ENCODE measurements around the gene ARID1B.

DNA sequence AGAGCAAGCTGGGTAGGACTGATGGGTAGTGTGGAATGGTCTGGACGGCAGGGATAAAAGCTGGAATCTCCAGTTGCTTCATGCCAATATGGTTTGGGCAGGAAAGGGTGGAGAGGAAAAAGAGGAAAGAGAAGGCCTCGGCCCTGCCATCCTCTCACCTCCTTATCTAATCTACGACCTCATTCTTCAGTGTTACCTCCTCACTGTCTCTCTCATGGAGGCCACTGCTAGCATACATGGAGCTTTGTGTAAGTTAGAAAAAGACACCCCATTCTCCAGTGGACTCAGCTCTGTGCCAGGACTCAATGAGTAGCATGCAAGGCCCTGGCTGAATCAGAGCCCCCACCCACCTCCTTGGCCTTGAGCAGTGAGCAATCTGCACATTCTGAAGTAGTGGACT lies 6.1 kb upstream of the ARID1B start:
- TF ChIP-seq, protein P1, sequence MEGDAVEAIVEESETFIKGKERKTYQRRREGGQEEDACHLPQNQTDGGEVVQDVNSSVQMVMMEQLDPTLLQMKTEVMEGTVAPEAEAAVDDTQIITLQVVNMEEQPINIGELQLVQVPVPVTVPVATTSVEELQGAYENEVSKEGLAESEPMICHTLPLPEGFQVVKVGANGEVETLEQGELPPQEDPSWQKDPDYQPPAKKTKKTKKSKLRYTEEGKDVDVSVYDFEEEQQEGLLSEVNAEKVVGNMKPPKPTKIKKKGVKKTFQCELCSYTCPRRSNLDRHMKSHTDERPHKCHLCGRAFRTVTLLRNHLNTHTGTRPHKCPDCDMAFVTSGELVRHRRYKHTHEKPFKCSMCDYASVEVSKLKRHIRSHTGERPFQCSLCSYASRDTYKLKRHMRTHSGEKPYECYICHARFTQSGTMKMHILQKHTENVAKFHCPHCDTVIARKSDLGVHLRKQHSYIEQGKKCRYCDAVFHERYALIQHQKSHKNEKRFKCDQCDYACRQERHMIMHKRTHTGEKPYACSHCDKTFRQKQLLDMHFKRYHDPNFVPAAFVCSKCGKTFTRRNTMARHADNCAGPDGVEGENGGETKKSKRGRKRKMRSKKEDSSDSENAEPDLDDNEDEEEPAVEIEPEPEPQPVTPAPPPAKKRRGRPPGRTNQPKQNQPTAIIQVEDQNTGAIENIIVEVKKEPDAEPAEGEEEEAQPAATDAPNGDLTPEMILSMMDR (IDR thresholded peaks at IDR 0.05; ENCODE audit: insufficient read depth, low read length, poor library complexity, severe bottlenecking): no peak
- TF ChIP-seq EZH2phosphoT487 (conservative IDR thresholded peaks at IDR 0.05; ENCODE audit: low read length): no peak
